ACC112 (cell line): Measurements from ENCODE around the gene SNORC.

ENCODE experiments used
- H2AFZ ChIP-seq: fragments of 200-600 bp; sonication (generic); one replicate; pipeline ENCODE4 v1.6.0; 2017; ENCODE audit warnings: antibody characterized with exemption, low read length; ENCODE audit not compliant: unreplicated experiment
- H3K27ac ChIP-seq: fragments of 200-600 bp; sonication (generic); 2 replicates; pipeline ENCODE4 v1.5.1; 2014; ENCODE audit warnings: low read depth, mild to moderate bottlenecking, antibody characterized with exemption, low read length, moderate library complexity
- H3K27me3 ChIP-seq: fragments of 200-600 bp; sonication (generic); 2 replicates; pipeline ENCODE4 v1.6.1; 2014; ENCODE audit warnings: mild to moderate bottlenecking, antibody characterized with exemption, low read length, moderate library complexity, mixed read lengths; ENCODE audit not compliant: insufficient read depth
- H3K36me3 ChIP-seq: fragments of 200-600 bp; sonication (generic); 2 replicates; pipeline ENCODE4 v1.6.1; 2016; ENCODE audit warnings: mild to moderate bottlenecking, antibody characterized with exemption, low read length, moderate library complexity, mixed read lengths; ENCODE audit not compliant: insufficient read depth
- H3K4me1 ChIP-seq: fragments of 200-600 bp; sonication (generic); one replicate; pipeline ENCODE4 v1.6.1; 2016; ENCODE audit warnings: low read length, mixed read lengths; ENCODE audit not compliant: insufficient read depth, unreplicated experiment, control insufficient read depth
- H3K4me3 ChIP-seq: fragments of 200-600 bp; sonication (generic); 2 replicates; pipeline ENCODE4 v1.5.1; 2014; ENCODE audit warnings: mild to moderate bottlenecking, low read depth, low read length
- H3K79me2 ChIP-seq: fragments of 200-600 bp; sonication (generic); one replicate; pipeline ENCODE4 v1.6.0; 2016; ENCODE audit warnings: low read length; ENCODE audit not compliant: control insufficient read depth, unreplicated experiment, insufficient read depth

Gene SNORC

DNA sequence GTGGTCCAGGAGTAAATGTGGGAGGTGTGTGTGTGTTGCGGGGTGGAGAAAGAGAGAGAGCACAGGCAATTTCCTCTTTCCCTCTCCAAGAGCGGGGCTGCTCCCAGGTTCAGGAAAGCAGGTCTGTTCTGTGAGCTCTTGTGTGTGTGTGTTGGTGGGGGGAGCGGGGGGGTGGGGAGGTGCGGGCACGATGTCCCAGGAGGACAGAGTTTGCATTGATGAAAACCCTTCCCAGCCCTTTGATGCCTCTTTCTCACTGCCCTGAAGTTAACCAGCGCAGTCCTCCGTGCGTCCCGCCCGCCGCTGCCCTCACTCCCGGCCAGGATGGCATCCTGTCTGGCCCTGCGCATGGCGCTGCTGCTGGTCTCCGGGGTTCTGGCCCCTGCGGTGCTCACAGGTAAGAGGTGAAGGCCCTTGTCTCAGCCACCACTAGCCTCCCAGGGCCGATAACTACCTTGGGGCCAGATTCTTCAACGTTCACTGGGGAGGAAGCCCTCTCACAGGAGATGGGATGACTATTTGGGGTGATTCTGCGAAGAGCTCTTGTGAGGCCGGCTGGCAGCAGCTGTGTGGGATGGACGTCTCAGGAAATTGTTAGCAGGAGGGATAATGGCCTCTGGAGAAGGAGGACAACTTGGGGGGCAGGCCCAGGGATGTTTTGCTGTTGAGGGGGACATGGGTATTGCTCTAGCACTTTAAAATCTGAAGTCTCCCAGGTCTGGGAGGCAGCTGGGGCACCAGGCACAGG, at the start of gene SNORC:
Gene SNORC (plus strand): TSS at position 247 of the 748 bp plus-strand sequence. CDS start 78 bp downstream, at position 325.
- Histone ChIP-seq H3K36me3 (no peaks in the 10 kb centered on the region), H3K4me1 (no peaks in the 10 kb centered on the region), H2AFZ (no peak within 1 kb of the TSS), H3K27ac (no peak within 1 kb of the TSS), H3K4me3 (no peak within 1 kb of the TSS), H3K27me3 (peaks cover under 1% of the 10 kb centered on the region; the same call in 1 of the 2 replicates), H3K79me2 (no peaks in the 10 kb centered on the region)

DNA sequence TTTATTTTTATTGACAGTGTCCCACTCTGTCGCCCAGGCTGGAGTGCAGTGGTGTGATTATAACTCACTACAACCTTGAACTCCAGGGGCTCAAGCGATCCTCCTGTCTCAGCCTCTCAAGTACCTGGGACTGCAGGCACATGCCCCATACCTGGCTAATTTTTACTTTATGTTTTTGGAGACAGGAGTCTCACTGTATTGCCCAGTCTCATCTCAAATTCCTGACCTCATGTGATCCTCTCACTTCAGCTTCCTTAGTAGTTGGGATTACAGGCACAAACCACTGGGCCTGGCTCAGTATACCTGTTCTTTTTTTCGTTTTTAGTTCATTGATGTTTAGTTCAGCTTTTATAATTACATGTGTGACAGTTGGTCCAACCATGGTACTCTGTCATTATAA, 40.1 kb upstream of the SNORC start:
- Histone ChIP-seq H3K27me3 (no peaks in the 10 kb centered on the region), H3K79me2 (peaks cover 3% of the 10 kb centered on the region), H2AFZ (no peak overlapping the region), H3K4me1 (no peaks in the 10 kb centered on the region), H3K36me3 (peaks cover 20% of the 10 kb centered on the region), H3K4me3 (no peak overlapping the region), H3K27ac (no peak overlapping the region)

DNA sequence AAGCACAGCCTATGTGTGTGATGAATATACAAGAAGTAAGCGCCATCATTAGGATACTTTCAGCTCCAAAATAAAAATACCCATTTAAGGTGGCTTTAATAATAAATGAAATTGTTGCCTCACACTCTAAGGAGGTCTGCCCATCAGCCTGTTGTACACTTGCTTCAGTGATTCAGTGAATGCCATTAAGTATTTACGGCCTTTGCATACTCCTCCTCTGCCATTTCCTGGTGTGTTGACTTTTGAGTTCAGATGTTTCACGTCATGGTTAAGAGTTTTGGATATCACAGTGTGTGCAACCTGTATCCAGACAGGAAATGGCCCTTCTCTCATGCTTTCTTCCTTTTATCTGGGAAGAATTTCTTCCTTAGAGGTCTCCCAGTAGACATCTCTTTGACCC, 38.6 kb upstream of the SNORC start:
- Histone ChIP-seq H3K27me3 (no peaks in the 10 kb centered on the region), H3K27ac (no peak overlapping the region), H3K4me3 (no peak overlapping the region), H3K79me2 (peaks cover 3% of the 10 kb centered on the region), H3K36me3 (peaks cover 14% of the 10 kb centered on the region), H3K4me1 (no peaks in the 10 kb centered on the region), H2AFZ (no peak overlapping the region)

DNA sequence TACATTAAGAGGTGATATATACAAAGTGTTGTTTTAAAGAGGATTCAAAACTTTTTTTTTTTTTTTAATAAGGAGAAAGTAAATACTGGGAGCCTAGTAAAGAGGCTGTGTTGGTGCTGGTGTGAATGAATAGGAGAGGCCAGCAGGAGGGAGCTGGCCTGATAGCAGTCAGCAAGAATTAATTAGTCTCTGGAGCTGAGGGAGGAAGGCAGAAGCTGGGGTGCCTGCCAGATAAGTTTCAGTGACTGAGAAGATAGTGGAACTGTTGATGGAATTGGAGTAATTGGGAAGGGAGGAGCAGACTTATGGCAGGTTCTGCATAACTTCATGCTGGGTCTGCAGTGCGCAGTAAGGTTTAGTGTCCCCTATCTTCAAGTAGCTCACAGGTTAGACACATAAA, 36.2 kb upstream of the SNORC start:
- H3K27me3 ChIP-seq: no peaks in the 10 kb centered on the region
- H3K36me3 ChIP-seq: peaks cover 14% of the 10 kb centered on the region
- H3K27ac ChIP-seq: no peak overlapping the region
- H2AFZ ChIP-seq: no peak overlapping the region
- no peaks in the 10 kb centered on the region for H3K79me2 ChIP-seq
- H3K4me3 ChIP-seq: no peak overlapping the region
- H3K4me1 ChIP-seq: peaks cover 13% of the 10 kb centered on the region

DNA sequence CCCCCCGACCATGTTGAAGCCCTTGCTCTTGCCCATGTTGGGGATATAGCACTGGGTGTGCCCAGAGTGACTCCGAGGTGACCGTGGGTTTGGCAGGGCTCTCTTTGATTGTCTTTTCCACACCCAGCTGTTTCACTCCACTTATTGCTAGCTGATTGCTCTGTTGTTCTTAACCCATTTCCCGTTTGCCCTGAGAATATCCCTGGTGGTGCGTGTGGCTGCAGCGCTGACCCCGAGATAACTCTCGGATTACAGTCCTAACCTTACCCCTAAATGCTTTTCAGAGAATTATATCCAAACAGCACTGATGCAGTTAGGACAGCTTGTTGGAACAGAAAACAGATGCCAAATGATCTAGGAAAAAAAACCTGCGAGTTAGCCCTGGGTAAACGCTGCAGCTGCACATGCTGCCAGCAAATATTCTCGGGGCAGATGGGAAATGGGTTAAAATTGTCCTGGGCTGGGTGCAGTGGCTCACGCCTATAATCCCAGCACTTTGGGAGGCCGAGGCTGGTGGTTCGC, 34.3 kb upstream of the SNORC start:
- Histone ChIP-seq H3K27ac (no peak overlapping the region), H3K36me3 (peaks cover 27% of the 10 kb centered on the region; the same call in 1 of the 2 replicates), H3K4me1 (peaks cover 13% of the 10 kb centered on the region), H3K27me3 (no peaks in the 10 kb centered on the region), H2AFZ (no peak overlapping the region), H3K4me3 (no peak overlapping the region), H3K79me2 (no peaks in the 10 kb centered on the region)

DNA sequence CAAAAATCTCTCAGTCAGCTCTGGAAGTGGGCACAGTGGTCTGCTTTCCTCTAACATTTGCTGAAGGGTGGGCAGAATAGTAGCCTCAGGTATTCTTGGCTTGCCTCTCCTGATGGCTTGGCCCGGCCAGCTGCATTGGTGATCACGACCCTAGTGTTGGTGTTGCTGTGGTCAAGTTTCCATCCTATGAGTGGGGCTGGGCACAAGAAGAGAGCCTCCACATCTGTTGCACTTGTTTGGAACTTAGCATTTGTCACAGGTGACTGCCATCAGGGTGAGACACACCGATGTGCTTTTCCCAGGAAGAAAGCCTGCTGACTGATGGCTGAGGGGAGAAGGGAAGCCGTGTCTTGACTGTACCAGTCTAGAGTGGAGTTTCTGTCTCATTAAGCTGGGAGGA, 33.1 kb upstream of the SNORC start:
- H3K27ac ChIP-seq: no peak overlapping the region

DNA sequence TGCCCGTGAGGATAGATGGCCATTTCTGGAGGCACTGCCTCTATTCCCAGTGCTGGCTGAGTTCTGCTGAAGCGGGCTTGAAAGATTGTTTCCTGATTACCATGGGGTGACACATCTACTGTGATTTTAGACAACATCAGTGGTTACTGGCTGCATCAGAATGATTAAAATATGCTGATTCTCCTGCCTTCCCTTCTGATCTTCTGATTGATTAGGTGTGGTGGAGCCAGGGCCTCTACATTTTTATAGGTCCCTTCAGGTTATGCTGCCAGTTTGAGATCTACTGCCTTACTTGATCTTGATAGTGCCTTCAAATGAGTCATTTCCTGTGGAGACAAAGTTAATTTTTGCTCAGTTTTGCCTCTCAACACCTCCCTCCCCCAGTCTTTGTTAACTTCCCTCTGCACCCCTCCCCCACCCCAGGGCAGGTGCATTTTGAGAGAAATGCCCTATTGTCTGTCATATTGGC, 31.6 kb upstream of the SNORC start:
- Histone ChIP-seq H3K4me3 (no peak overlapping the region; the same call in 1 of the 2 replicates), H3K79me2 (no peaks in the 10 kb centered on the region), H3K36me3 (peaks cover 22% of the 10 kb centered on the region; the same call in 1 of the 2 replicates), H3K4me1 (peaks cover 13% of the 10 kb centered on the region), H2AFZ (no peak overlapping the region), H3K27ac (no peak overlapping the region), H3K27me3 (no peaks in the 10 kb centered on the region)

More for the DNA sequence above, 33.1 kb upstream of the SNORC start:
- Histone ChIP-seq H3K4me3 (no peak overlapping the region), H3K79me2 (no peaks in the 10 kb centered on the region), H3K36me3 (peaks cover 22% of the 10 kb centered on the region; the same call in 1 of the 2 replicates), H3K27me3 (no peaks in the 10 kb centered on the region), H2AFZ (no peak overlapping the region), H3K4me1 (peaks cover 13% of the 10 kb centered on the region)

DNA sequence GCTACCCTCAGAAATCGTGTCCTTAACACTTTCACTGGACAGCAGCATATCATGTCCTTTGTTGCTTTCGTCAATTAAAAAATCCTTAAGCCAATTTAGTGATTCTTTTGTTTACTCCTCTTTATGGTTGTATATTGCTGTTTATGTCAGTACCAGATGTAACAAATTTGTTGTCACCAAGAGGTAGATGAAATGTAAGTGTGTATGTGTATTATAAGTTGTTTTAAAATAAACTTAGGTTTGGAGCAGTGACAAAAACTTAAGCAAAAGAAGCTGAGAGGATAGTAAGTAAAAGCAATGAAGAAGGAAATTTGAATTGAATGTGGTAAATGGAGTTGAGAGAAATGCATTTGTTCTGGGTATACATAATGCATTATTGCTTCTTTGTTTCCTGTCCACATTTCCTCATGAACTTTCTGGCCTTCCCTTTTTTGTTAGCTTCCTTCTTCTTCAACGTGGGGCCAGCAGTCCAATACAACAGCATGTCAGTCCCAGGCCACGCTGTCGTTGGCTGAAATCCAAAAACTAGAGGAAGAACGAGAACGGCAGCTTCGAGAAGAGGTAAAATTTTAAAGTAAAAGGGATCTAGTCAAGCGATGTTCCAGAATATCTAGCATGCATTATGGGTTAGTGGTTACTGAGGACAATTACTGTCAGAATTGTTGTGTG, 30.5 kb upstream of the SNORC start:
- Histone ChIP-seq H3K4me1 (peaks cover 13% of the 10 kb centered on the region), H2AFZ (no peak overlapping the region), H3K27me3 (no peaks in the 10 kb centered on the region), H3K36me3 (peaks cover 16% of the 10 kb centered on the region; the same call in 1 of the 2 replicates), H3K4me3 (no peak overlapping the region), H3K79me2 (no peaks in the 10 kb centered on the region), H3K27ac (no peak overlapping the region)

DNA sequence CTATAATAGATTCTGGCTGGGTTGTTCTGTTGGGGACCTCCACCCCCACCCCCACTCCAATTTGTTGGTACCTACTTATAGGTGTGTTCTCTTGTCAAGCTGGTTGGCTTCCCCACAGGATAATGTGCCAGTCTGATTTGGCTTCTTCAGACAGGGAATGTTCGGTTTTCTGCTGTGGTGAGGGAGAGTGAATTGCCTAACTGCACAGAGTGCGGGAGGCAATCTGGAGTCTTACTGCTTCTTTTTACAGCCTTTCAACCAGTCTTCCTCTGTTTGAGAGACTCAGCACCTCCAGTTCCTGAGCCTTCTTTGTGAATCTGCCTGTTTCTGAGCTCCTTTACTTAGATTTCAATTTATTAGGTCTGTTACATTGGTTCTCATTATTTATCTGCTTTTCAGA, 27.4 kb upstream of the SNORC start:
- peaks cover 11% of the 10 kb centered on the region for H3K4me1 ChIP-seq
- H3K27ac ChIP-seq: no peak overlapping the region
- peaks cover 37% of the 10 kb centered on the region for H3K36me3 ChIP-seq
- H3K79me2 ChIP-seq: no peaks in the 10 kb centered on the region
- H3K4me3 ChIP-seq: no peak overlapping the region
- no peaks in the 10 kb centered on the region for H3K27me3 ChIP-seq
- no peak overlapping the region for H2AFZ ChIP-seq

DNA sequence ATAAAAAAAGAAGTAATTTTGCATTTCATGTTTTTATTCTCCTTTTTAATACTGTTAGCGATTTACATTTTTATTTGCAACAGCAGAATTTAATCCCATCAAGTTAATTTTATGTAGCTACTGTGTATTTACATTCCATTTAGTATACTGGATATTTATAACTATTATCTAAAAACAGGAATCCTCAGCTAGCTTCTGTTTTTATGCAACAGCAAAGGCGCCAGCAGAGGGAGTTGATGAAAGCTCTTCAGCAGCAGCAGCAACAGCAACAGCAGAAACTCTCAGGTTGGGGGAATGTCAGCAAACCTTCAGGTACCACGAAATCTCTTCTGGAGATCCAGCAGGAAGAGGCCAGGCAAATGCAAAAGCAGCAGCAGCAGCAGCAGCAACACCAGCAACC, 26.2 kb upstream of the SNORC start:
- no peaks in the 10 kb centered on the region for H3K27me3 ChIP-seq
- no peaks in the 10 kb centered on the region for H3K4me1 ChIP-seq
- H3K79me2 ChIP-seq: no peaks in the 10 kb centered on the region
- no peak overlapping the region for H3K4me3 ChIP-seq
- no peak overlapping the region for H3K27ac ChIP-seq
- H3K36me3 ChIP-seq: peaks cover 40% of the 10 kb centered on the region
- H2AFZ ChIP-seq: no peak overlapping the region
